Left renal pelvis (tissue), 4 donors: ENCODE data around the gene TMEM156. TPM values are rescaled to one million over a fixed set of nuclear protein-coding genes. Genes with fewer than 3 reads are reported as not detected.

ENCODE experiments used
- DNase-seq, 4 donors: peaks; one replicate each; pipeline ENCODE4 v3.0.0-alpha.2; 2013; ENCODE audit warnings: low read depth in 4 of 4, low spot score in 3 of 4
- polyA plus RNA-seq, 4 donors: library from polyadenylated mRNA; unstranded; fragments of 120-200 nt; gene quantifications; one replicate each; pipeline ENCODE4 v1.2.1, GENCODE V29; 2013; ENCODE audit not compliant: insufficient read length in 4 of 4

The TMEM156 gene
- polyA plus RNA-seq, 4 donors = 1.5 to 4.4 (median 3.4) TPM

- DNase-seq = no peak
Observed at GRCh38 chr4:38930707-38931106, 101.5 kb downstream of the TMEM156 start.

- DNase-seq = no peak
Observed at GRCh38 chr4:38930204-38930603, 102.0 kb downstream of the TMEM156 start.

- no peak for DNase-seq
Observed at GRCh38 chr4:38928974-38929373, 103.2 kb downstream of the TMEM156 start.

DNA sequence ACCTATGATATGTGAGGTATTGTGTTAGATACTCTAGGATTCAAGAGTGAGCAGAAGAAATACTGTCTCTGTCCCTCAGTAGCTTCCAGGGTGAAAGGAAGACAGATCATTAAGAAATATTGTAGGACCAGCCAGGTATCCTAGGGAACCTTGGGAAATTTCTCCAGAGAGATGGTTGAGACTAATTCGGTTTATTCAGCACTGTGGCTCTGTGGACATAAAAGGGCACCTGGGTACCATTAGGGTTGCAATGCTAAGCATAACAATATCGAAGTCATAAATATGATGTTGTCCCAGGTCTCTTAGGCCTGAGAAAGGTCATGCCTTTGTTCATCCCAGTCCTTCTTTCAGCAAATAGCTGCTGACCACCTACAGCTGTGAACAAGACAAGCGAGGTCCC lies 103.6 kb downstream of the TMEM156 start:
- no peak for DNase-seq

DNA sequence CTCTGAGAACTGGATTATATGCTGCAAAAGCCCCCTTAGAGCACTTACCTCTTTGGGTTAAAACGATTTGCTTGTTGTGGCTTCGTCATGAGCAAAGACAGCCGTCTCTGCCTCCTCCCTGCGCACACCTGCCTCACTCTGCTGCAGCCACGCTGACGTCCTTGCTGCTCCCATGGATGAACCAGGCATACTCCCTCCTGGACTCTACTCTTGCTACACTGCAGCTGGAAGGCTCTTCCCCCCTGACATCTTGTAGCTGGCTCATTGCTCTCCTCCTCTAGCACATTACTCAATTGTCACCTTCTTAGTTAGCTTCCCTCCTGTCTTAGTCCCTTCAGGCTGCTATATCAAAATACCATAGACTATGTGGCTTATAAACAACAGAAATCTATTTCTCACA lies 105.3 kb downstream of the TMEM156 start:
- DNase-seq = no peak

DNA sequence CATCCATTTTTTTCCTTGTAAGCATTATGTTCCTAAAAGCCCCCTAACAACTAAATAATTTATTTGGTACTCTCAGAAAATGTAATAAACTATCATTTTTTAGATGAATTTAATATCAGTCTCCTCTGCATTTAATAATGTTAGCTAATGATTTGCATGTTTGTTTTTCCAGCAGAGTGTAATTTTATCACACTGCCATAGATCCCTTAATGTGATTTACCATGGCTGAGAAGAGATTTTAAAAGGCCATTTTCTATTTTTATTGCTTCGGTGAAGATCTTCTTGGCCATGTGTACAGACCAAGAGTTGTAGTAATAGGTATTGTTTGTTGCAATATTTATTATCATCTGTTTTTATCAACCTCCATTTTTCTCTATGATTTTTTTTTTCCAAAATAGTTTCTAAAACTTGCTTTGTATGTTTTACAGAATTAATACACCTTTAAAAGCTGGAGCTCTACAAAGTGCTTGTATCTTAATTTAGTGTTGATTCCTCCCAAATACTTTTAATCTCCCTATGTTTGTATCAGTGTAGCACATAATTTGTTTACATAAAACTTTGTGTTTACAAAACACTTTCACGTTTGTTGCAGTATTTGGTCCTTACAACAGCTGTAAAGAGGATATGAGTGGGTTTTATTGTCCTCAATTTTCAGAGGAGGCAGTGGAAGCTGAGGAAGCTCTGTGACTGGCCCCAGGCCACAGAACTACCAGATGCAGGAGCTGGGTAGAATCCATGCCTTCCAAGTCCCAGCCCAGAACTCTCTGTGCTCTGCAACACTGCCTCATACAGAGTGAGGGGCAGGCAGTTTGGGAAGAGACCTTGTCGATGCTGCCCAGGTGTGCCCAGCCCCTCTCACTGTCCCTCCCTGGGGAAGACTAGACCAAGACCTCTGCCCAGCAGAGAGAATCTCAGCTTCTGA lies 106.5 kb downstream of the TMEM156 start:
- no peak for DNase-seq

DNA sequence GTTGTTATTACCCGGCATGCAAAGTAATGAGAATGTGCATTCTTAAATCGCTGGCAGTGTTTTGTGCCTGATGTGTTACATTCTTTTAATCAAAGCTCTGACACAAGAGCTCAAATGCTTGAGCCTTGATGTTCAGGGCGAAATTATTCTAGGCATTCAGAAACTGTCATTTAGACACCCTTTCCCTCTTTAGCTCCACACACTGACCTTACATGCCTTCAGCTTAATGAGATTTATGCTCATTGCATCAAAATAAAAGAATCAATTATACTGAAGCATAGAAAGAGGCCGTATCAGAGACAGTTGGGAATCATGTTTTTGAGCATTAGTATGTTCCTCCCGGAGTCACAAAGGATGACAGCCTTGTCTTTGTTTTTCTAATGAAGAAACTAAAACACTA lies 107.9 kb downstream of the TMEM156 start:
- DNase-seq = no peak

DNA sequence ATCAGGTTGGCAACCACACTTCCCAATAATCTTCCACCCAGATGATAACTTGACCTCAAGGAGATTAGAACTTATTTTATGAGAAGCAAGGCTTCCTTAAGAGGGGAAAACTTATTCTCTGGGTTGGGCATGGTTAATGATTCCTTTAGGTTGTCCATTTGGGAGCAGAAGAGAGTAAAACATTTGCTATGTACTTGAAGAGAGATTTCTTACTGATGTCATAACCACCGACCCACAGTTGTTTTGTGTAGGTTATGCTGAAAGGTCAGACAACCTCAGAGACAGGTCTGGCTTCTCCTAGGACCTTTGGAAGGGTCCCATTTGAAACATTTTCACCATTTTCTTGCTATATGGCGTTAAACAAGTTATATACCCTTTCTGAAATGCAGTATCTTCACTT lies 108.5 kb downstream of the TMEM156 start:
- DNase-seq = no peak

GRCh38 chr4:38921151-38921550 lies 111.1 kb downstream of the TMEM156 start:
- no peak for DNase-seq

DNA sequence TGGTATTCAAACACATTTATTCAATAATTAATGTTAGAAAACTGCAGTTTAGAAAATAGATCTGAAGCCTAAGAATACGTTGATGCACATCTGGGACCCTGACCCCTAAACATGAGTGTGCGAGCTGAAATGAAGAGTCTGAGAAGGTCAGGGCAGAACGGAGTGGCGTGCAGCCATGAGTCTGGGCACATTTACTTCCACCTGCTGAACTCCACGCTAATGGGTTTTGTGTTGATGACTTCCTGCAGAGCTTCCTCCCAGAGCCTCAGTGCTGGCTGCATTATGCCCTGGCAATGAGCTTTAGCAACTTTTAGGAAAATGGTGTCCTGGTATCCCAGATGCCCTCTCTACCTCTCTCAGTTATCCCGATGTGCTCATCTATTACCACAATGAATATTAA lies 111.5 kb downstream of the TMEM156 start:
- no peak for DNase-seq

DNA sequence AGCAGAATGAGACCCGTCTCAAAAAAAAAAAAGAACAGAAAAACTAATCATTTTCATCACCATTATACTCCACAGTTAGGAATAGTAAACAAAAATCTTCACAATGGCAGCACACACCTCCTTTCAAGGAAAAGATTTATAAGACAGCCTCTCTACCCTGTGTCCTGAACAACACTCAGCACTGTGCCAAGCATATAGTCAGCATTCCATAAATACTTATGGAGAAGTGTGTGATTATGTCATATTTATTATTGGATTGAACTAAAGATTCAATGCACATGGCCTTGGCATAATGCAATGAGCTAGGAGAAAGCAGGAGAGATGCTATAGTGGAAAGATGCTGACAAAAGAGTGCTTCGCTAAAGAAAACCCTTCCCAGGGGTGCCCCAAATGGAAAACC lies 112.0 kb downstream of the TMEM156 start:
- DNase-seq = no peak

- no peak for DNase-seq
Observed at GRCh38 chr4:38919494-38919893, 112.7 kb downstream of the TMEM156 start.

- no peak for DNase-seq
Observed at GRCh38 chr4:38917481-38918025, 114.7 kb downstream of the TMEM156 start.

Other genes starting within 250 kb of the TMEM156 start
- gene TLR10, start 249.4 kb downstream of the TMEM156 start, polyA plus RNA-seq = under 1 TPM; 0.20 to 0.98 (median 0.51) TPM
- 1 to 10 TPM; 3.3 to 8.3 (median 4.6) TPM for gene TLR1, start 227.6 kb downstream of the TMEM156 start, polyA plus RNA-seq
- 1 to 10 TPM in 1 of 4 donors, under 1 TPM in 3; 0.69 to 1.8 (median 0.79) TPM for gene TLR6, start 175.6 kb downstream of the TMEM156 start, polyA plus RNA-seq
- gene FAM114A1, start 164.6 kb downstream of the TMEM156 start, polyA plus RNA-seq = 10 to 100 TPM; 29.5 to 85.1 (median 38.2) TPM
- gene KLHL5, start 29.8 kb upstream of the TMEM156 start, polyA plus RNA-seq = 10 to 100 TPM; 30.1 to 47.1 (median 40.9) TPM
- 100 to 1,000 TPM in 1 of 4 donors, 10 to 100 TPM in 3; 46.6 to 111 (median 87.5) TPM for gene WDR19, start 150.1 kb upstream of the TMEM156 start, polyA plus RNA-seq